Parathyroid adenoma (tissue), 2 donors: Measurements from ENCODE around the gene CNTN4.
A peak's percentile ranks its signal among the peaks of the same experiment; 100 is the strongest.

Experiments used
- H2AFZ ChIP-seq: fragments of 300-600 bp; sonication (generic); one replicate; pipeline ENCODE4 v1.7.0; 2017; ENCODE audit warnings: antibody characterized with exemption, mild to moderate bottlenecking
- H3K27ac ChIP-seq: fragments of 300-600 bp; sonication (generic); one replicate; pipeline ENCODE4 v1.7.0; 2017
- H3K27me3 ChIP-seq: fragments of 300-600 bp; sonication (generic); one replicate; pipeline ENCODE4 v1.7.0; 2017; ENCODE audit warnings: low read length; ENCODE audit not compliant: control insufficient read depth, insufficient read depth
- H3K36me3 ChIP-seq: fragments of 300-600 bp; sonication (generic); one replicate; pipeline ENCODE4 v1.7.0; 2017; ENCODE audit warnings: low read length; ENCODE audit not compliant: control insufficient read depth, insufficient read depth
- H3K4me1 ChIP-seq: fragments of 300-600 bp; sonication (generic); one replicate; pipeline ENCODE4 v1.7.0; 2017; ENCODE audit warnings: control low read depth
- H3K4me2 ChIP-seq: fragments of 300-600 bp; sonication (generic); one replicate; pipeline ENCODE4 v1.7.0; 2017; ENCODE audit warnings: low read length
- H3K4me3 ChIP-seq: fragments of 300-600 bp; sonication (generic); one replicate; pipeline ENCODE4 v1.7.0; 2017; ENCODE audit warnings: low read depth, low read length
- H3K79me2 ChIP-seq: fragments of 300-600 bp; sonication (generic); one replicate; pipeline ENCODE4 v1.7.0; 2017; ENCODE audit warnings: control low read depth
- H3K9ac ChIP-seq: fragments of 300-600 bp; sonication (generic); one replicate; pipeline ENCODE4 v1.7.0; 2017; ENCODE audit warnings: mild to moderate bottlenecking
- H3K9me3 ChIP-seq: fragments of 300-600 bp; sonication (generic); one replicate; pipeline ENCODE4 v1.7.0; 2017; ENCODE audit warnings: low read length; ENCODE audit not compliant: control insufficient read depth
- CTCF ChIP-seq: fragments of 300-600 bp; sonication (generic); IDR thresholded peaks from one replicate; pipeline ENCODE4 v1.7.0; 2017; ENCODE audit warnings: antibody characterized with exemption, mild to moderate bottlenecking
- donor health status: primary hyperparathyroidism.

The CNTN4 gene

DNA sequence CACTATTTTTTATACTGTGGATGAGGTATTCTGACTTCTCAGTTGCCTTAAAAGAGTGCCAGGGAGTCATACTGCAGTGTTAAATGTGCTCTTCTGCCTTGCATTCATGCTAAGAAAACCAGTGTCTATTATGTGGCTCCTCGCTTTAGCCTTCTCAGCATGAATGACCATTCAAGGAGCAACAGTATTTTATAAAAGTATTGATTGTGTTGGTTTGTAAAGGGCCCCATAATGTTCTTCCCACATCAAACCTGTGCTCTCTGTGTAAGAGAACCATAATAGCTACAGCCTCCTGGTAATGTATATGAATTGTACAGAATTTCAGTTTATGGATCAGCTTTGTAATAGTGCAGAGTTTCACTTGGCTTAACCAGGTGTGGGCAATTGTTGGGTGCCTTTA is 316.4 kb downstream of the CNTN4 start:
- Histone ChIP-seq H3K4me3 (no peak overlapping the region), H3K9ac (no peak overlapping the region), H3K4me2 (no peak overlapping the region), H3K27me3 (no peaks in the 10 kb centered on the region), H3K27ac (no peak overlapping the region), H3K4me1 (no peaks in the 10 kb centered on the region), H3K79me2 (no peaks in the 10 kb centered on the region), H3K9me3 (no peaks in the 10 kb centered on the region), H2AFZ (no peak overlapping the region), H3K36me3 (no peaks in the 10 kb centered on the region)
- no peak for TF ChIP-seq CTCF

DNA sequence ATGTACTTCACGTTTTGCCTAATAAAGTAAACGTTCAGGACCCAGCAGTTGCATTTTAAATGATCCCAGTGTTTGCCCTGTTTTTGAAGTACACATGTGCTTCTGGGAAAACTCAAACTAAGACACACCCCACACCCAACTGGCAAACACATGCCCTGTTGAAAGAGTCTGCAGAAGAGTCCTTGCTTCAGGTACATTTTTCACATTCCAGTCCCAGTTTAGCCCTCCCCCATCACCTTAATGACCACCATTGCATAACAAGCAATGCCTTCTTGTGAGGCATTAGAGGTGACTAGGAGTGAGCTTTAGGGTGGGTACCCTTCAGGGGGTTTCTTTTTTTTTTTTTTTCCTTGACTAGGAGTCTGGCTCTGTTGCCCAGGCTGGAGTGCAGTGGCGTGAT is 322.3 kb downstream of the CNTN4 start:
- Histone ChIP-seq H3K27ac (no peak overlapping the region), H3K79me2 (peaks cover 4% of the 10 kb centered on the region), H3K4me3 (no peak overlapping the region), H3K36me3 (no peaks in the 10 kb centered on the region), H3K27me3 (no peaks in the 10 kb centered on the region), H3K9ac (no peak overlapping the region), H2AFZ (no peak overlapping the region), H3K4me1 (no peaks in the 10 kb centered on the region), H3K4me2 (no peak overlapping the region), H3K9me3 (no peaks in the 10 kb centered on the region)
- no peak for TF ChIP-seq CTCF

DNA sequence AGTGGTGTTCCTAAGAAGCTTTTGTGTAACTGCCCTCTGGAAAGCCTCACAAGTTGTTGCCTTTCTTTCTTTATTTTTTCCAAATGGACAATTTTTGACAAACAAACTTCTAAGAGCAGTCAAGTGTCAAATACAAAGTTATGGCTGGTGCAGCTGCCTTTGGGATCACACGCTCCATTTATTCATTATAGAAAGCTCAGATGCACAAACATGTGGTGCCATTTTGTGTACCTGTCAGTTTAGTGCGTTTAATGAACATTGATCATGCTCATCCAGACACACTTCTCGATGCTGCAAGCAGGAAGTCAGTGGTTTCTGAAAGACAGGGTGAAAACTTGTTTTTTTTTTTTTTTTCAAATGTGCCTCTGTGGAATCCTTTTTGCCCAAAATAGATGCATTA is 324.5 kb downstream of the CNTN4 start:
- peaks cover 4% of the 10 kb centered on the region for H3K79me2 ChIP-seq
- no peak for TF ChIP-seq CTCF
- H2AFZ ChIP-seq: no peak overlapping the region
- no peaks in the 10 kb centered on the region for H3K4me1 ChIP-seq
- no peaks in the 10 kb centered on the region for H3K27me3 ChIP-seq
- no peaks in the 10 kb centered on the region for H3K36me3 ChIP-seq
- no peak overlapping the region for H3K9ac ChIP-seq
- no peak overlapping the region for H3K27ac ChIP-seq
- no peak overlapping the region for H3K4me3 ChIP-seq
- H3K4me2 ChIP-seq: no peak overlapping the region
- no peaks in the 10 kb centered on the region for H3K9me3 ChIP-seq

DNA sequence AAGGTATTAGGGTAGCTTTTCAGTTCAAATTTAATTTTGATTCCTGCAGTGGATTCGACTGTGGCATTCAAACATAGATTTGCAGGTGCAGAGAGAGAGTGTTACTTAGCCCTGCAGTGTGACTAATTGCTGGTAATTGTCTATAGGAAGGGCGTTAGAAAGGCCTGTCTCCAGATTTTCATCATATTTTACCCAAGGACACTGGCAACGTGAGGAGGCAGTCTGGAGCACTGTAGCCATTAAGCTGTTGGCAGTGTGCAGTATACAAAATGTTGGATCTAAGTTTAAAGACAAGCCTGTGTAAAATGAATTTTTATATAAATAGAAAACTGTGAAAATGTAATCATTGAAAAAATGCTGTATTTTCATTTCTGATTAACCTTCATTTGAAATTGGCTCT is 342.9 kb downstream of the CNTN4 start:
- Histone ChIP-seq H3K27ac (no peak overlapping the region), H3K79me2 (no peaks in the 10 kb centered on the region), H3K9ac (no peak overlapping the region), H3K27me3 (no peaks in the 10 kb centered on the region), H3K4me3 (no peak overlapping the region), H3K36me3 (no peaks in the 10 kb centered on the region), H2AFZ (peak overlapping the region; percentile 20), H3K4me2 (no peak overlapping the region), H3K4me1 (peaks cover 8% of the 10 kb centered on the region), H3K9me3 (no peaks in the 10 kb centered on the region)
- TF ChIP-seq CTCF: no peak

GRCh38 chr3:2446146-2446545 is 347.5 kb downstream of the CNTN4 start:
- H3K9me3 ChIP-seq: no peaks in the 10 kb centered on the region
- no peak overlapping the region for H2AFZ ChIP-seq
- H3K9ac ChIP-seq: no peak overlapping the region
- no peak for TF ChIP-seq CTCF
- H3K27me3 ChIP-seq: no peaks in the 10 kb centered on the region
- H3K4me2 ChIP-seq: no peak overlapping the region
- H3K27ac ChIP-seq: no peak overlapping the region
- H3K79me2 ChIP-seq: no peaks in the 10 kb centered on the region
- H3K4me3 ChIP-seq: no peak overlapping the region
- no peaks in the 10 kb centered on the region for H3K36me3 ChIP-seq
- peaks cover 15% of the 10 kb centered on the region for H3K4me1 ChIP-seq
